Right forelimb (tissue), 1 donor: ENCODE results near the gene LZTS3.
"Not testable (repeated sequence)": the region's sequence is repeated elsewhere in the genome, so short reads cannot be mapped to it uniquely, and the experiment has no call there.

Experiments
- DNase-seq: peaks from one replicate; pipeline ENCODE4 v3.0.0-alpha.2; 2018

LZTS3 gene

GRCh38 chr20:3166913-3167342 lies 6.4 kb downstream of the LZTS3 start:
- no peak for DNase-seq

- no peak for DNase-seq
These were observed 6.9 kb downstream of the LZTS3 start for GRCh38 chr20:3166338-3166912.

- peak; percentile 70 for DNase-seq
These were observed 7.6 kb downstream of the LZTS3 start for GRCh38 chr20:3165473-3166337.

GRCh38 chr20:3164763-3165410 lies 8.5 kb downstream of the LZTS3 start:
- DNase-seq: no peak

- no peak for DNase-seq
These were observed 9.1 kb downstream of the LZTS3 start for GRCh38 chr20:3164043-3164762.

GRCh38 chr20:3163099-3164042 lies 10.0 kb downstream of the LZTS3 start:
- no peak for DNase-seq

- DNase-seq: no peak
These were observed 11.2 kb downstream of the LZTS3 start for GRCh38 chr20:3162080-3162611.

GRCh38 chr20:3161316-3162079 lies 11.9 kb downstream of the LZTS3 start:
- no peak for DNase-seq

GRCh38 chr20:3160418-3160817 lies 12.9 kb downstream of the LZTS3 start:
- DNase-seq: no peak

- no peak for DNase-seq
These were observed 14.3 kb downstream of the LZTS3 start for GRCh38 chr20:3158968-3159431.

GRCh38 chr20:3157817-3158216 lies 15.5 kb downstream of the LZTS3 start:
- DNase-seq: no peak

- DNase-seq: no peak
These were observed 16.3 kb downstream of the LZTS3 start for GRCh38 chr20:3156811-3157619.

GRCh38 chr20:3152057-3152644 lies 21.2 kb downstream of the LZTS3 start:
- DNase-seq: not testable (repeated sequence)

GRCh38 chr20:3150908-3151307 lies 22.4 kb downstream of the LZTS3 start:
- DNase-seq: no peak

- no peak for DNase-seq
These were observed 26.5 kb downstream of the LZTS3 start for GRCh38 chr20:3146732-3147341.

GRCh38 chr20:3141757-3142156 lies 31.6 kb downstream of the LZTS3 start:
- DNase-seq: no peak

- DNase-seq: no peak
These were observed 35.9 kb downstream of the LZTS3 start for GRCh38 chr20:3137492-3137891.

GRCh38 chr20:3135507-3136070 lies 37.8 kb downstream of the LZTS3 start:
- no peak for DNase-seq

- DNase-seq: no peak
These were observed 39.2 kb downstream of the LZTS3 start for GRCh38 chr20:3134151-3134550.
